ENCODE results near the gene SLN. TPM values are rescaled to one million over a fixed set of nuclear protein-coding genes. Genes with fewer than 3 reads are reported as not detected.
A peak's percentile ranks its signal among the peaks of the same experiment; 100 is the strongest.

Gene SLN
- total RNA-seq, 1 donor from 2014 or later = not detected

DNA sequence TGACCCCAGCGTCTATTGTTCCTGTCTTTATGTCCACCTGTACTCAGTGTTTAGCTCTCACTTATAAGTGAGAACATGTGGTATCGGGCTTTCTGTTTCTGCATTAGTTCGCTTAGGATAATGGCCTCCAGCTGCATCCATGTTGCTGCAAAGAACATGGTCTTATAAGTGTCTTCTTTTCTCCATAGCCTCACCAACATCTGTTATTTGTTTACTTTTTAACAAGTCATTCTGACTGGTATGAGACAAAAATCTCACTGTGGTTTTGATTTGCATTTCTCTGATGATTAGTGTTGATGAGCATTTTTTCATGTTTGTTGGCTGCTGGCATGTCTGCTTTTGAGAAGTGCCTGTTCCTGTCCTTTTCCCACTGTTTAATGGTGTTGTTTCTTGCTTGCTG lies 21.7 kb upstream of the SLN start:
- no peaks in the 10 kb centered on the region for H3K36me3 ChIP-seq
- no peak overlapping the region for H2AFZ ChIP-seq (replicated peaks)

DNA sequence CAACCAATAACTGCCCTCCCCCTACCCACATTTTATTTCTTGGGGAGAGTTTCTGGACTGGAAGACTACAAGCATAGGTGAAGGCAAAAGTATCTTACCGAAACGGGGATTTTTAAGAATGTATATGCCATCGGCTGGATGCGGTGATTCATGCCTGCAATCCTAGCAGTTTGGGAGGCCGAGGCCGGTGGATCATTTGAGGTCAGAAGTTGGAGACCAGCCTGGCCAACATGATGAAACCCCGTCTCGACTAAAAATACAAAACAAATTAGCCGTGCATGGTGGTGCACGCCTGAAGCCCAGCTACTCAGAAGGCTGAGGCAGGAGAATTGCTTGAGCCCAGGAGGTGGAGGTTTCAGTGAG lies 20.8 kb upstream of the SLN start:
- H3K9ac ChIP-seq = no peak overlapping the region
- Mint-ChIP-seq H3K27ac (no peak overlapping the region), H3K36me3 (no peaks in the 10 kb centered on the region), H3K9me3 (no peaks in the 10 kb centered on the region), H3K4me1 (no peaks in the 10 kb centered on the region), H3K4me3 (no peak overlapping the region), H3K27me3 (ENCODE audit: insufficient read depth, low read depth) (no peaks in the 10 kb centered on the region)
- no peak overlapping the region for H3K4me3 ChIP-seq
- H3K27me3 ChIP-seq = no peaks in the 10 kb centered on the region
- H3K79me2 ChIP-seq (ENCODE audit: low read depth) = no peaks in the 10 kb centered on the region
- H3K36me3 ChIP-seq = no peaks in the 10 kb centered on the region
- DNase-seq (ENCODE audit: low spot score) = no peak
- H3K9me3 ChIP-seq (ENCODE audit: low read depth) = no peaks in the 10 kb centered on the region
- no peak overlapping the region for H3K4me2 ChIP-seq
- no peak for TF ChIP-seq EZH2 (IDR thresholded peaks at IDR 0.05)
- no peak overlapping the region for H2AFZ ChIP-seq (replicated peaks)
- no peaks in the 10 kb centered on the region for H3K4me1 ChIP-seq
- no peak overlapping the region for H3K27ac ChIP-seq
- no peaks in the 10 kb centered on the region for H4K20me1 ChIP-seq (ENCODE audit: low read depth)
- no peaks in the 10 kb centered on the region for H3F3A ChIP-seq (ENCODE audit: low read depth)

More for the DNA sequence above, 21.7 kb upstream of the SLN start:
- Mint-ChIP-seq H3K27ac (no peak overlapping the region), H3K4me1 (no peaks in the 10 kb centered on the region), H3K9me3 (no peaks in the 10 kb centered on the region), H3K4me3 (no peak overlapping the region), H3K27me3 (ENCODE audit: insufficient read depth, low read depth) (no peaks in the 10 kb centered on the region), H3K36me3 (no peaks in the 10 kb centered on the region)
- H3K9ac ChIP-seq = no peak overlapping the region
- H3K4me2 ChIP-seq = no peak overlapping the region
- no peak for TF ChIP-seq EZH2phosphoT487 (IDR thresholded peaks at IDR 0.05)
- no peaks in the 10 kb centered on the region for H3K79me2 ChIP-seq (ENCODE audit: low read depth)
- no peaks in the 10 kb centered on the region for H3K4me1 ChIP-seq
- H3F3A ChIP-seq (ENCODE audit: low read depth) = no peaks in the 10 kb centered on the region
- H3K9me3 ChIP-seq (ENCODE audit: low read depth) = no peaks in the 10 kb centered on the region
- no peak for DNase-seq (ENCODE audit: low spot score)
- no peaks in the 10 kb centered on the region for H3K27me3 ChIP-seq
- H4K20me1 ChIP-seq (ENCODE audit: low read depth) = no peaks in the 10 kb centered on the region
- no peak overlapping the region for H3K4me3 ChIP-seq
- no peak overlapping the region for H3K27ac ChIP-seq

DNA sequence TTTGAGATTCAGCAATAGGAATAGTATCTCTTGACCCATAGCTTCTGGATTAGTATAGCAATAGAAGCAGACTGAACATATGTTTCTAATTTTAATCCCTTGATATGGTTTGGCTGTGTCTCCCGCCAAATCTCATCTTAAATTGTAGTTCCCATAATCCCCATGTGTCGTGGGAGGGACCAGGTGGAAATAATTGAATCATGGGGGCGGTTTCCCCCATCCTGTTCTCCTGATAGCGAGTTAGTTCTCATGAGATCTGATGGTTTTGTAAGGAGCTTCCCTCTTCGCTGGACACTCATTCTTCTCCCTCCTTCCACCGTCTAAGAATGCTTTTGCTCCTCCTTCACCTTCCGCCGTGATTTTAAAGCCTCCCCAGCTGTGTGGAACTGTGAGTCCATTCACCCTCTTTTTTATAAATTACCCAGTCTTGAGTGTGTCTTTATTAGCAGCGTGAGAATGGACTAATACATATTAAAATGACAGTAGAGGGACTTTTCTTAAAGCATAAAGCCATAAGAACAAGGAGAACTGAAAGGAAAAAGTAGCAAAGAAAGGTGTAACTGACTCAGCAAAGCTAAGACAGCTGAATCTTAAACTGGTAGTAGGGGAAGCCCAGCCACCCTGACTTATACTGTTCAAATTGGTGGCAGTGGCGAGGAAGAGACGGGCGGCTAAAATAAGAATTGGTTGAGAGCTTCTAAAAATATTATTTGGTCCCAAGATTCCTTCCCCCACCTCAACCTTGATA lies 20.3 kb upstream of the SLN start:
- Histone ChIP-seq H3K27me3 (no peaks in the 10 kb centered on the region), H3K9ac (no peak overlapping the region), H3K36me3 (no peaks in the 10 kb centered on the region), H3K4me1 (no peaks in the 10 kb centered on the region), H2AFZ (replicated peaks) (peak overlapping the region; percentile 20), H3K4me3 (no peak overlapping the region), H3F3A (ENCODE audit: low read depth) (no peaks in the 10 kb centered on the region), H3K27ac (no peak overlapping the region), H3K79me2 (ENCODE audit: low read depth) (no peaks in the 10 kb centered on the region), H3K9me3 (ENCODE audit: low read depth) (no peaks in the 10 kb centered on the region), H3K4me2 (no peak overlapping the region), H4K20me1 (ENCODE audit: low read depth) (no peaks in the 10 kb centered on the region)
- H3K36me3 Mint-ChIP-seq = no peaks in the 10 kb centered on the region
- no peaks in the 10 kb centered on the region for H3K4me1 Mint-ChIP-seq
- H3K9me3 Mint-ChIP-seq = no peaks in the 10 kb centered on the region
- no peak for TF ChIP-seq EZH2 (IDR thresholded peaks at IDR 0.05)
- TF ChIP-seq EZH2phosphoT487 (IDR thresholded peaks at IDR 0.05) = no peak
- TF ChIP-seq, protein P1, sequence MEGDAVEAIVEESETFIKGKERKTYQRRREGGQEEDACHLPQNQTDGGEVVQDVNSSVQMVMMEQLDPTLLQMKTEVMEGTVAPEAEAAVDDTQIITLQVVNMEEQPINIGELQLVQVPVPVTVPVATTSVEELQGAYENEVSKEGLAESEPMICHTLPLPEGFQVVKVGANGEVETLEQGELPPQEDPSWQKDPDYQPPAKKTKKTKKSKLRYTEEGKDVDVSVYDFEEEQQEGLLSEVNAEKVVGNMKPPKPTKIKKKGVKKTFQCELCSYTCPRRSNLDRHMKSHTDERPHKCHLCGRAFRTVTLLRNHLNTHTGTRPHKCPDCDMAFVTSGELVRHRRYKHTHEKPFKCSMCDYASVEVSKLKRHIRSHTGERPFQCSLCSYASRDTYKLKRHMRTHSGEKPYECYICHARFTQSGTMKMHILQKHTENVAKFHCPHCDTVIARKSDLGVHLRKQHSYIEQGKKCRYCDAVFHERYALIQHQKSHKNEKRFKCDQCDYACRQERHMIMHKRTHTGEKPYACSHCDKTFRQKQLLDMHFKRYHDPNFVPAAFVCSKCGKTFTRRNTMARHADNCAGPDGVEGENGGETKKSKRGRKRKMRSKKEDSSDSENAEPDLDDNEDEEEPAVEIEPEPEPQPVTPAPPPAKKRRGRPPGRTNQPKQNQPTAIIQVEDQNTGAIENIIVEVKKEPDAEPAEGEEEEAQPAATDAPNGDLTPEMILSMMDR (IDR thresholded peaks at IDR 0.05) = no peak
- H3K27me3 Mint-ChIP-seq (ENCODE audit: insufficient read depth, low read depth) = no peaks in the 10 kb centered on the region
- H3K4me3 Mint-ChIP-seq = no peak overlapping the region
- no peak overlapping the region for H3K27ac Mint-ChIP-seq
- DNase-seq (ENCODE audit: low spot score) = no peak

DNA sequence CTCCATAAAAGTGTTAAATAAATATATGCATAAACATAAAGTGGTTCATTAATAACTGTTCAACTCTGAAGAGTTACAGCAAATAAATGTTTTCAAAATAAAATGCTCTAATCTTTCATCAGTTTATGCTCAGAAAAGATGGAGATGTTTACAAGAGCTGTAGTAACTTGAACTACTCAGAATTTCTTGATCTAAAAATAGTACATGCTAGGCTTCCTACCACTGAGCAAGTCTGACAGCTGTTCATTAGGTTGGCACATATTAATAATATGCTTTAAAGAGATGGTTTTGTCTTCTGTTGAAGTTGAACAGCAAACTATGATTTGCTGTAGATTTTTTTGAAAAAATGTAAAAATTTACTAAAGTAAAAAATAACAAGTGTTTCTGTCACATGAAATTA lies 10.8 kb upstream of the SLN start:
- Histone ChIP-seq H3F3A (ENCODE audit: low read depth) (no peaks in the 10 kb centered on the region), H3K27ac (no peak overlapping the region), H3K4me2 (no peak overlapping the region), H3K27me3 (peaks cover 9% of the 10 kb centered on the region), H2AFZ (replicated peaks) (no peak overlapping the region), H3K36me3 (no peaks in the 10 kb centered on the region), H3K9me3 (ENCODE audit: low read depth) (no peaks in the 10 kb centered on the region), H3K4me1 (no peaks in the 10 kb centered on the region), H3K79me2 (ENCODE audit: low read depth) (no peaks in the 10 kb centered on the region), H4K20me1 (ENCODE audit: low read depth) (no peaks in the 10 kb centered on the region), H3K4me3 (no peak overlapping the region), H3K9ac (no peak overlapping the region)
- H3K36me3 Mint-ChIP-seq = no peaks in the 10 kb centered on the region
- H3K4me3 Mint-ChIP-seq = no peak overlapping the region
- DNase-seq (ENCODE audit: low spot score) = no peak
- H3K27ac Mint-ChIP-seq = no peak overlapping the region
- H3K4me1 Mint-ChIP-seq = peaks cover 14% of the 10 kb centered on the region
- H3K27me3 Mint-ChIP-seq (ENCODE audit: insufficient read depth, low read depth) = no peaks in the 10 kb centered on the region
- peaks cover 3% of the 10 kb centered on the region for H3K9me3 Mint-ChIP-seq
- no peak for TF ChIP-seq EZH2phosphoT487 (IDR thresholded peaks at IDR 0.05)

DNA sequence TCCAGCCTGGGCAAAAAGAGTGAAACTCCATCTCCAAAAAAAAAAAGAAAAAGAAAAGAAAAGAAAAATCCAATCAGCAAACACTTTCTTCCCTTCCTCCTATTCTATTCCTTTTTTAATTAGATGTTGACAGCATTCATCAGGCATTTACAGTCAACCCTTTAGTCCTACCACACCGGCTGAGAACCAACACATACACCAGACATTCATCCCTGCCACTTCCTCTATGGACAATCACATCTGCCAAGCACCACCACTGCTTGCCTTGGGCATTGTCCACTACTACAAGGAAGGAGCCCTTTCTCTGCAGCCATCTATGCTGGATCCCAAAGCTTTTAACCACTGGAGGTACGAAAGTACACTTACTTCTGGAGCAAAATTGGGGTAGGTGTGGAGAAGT lies 9.4 kb upstream of the SLN start:
- no peaks in the 10 kb centered on the region for H3K36me3 Mint-ChIP-seq
- H3K27ac ChIP-seq = no peak overlapping the region
- H3K9ac ChIP-seq = no peak overlapping the region
- no peak overlapping the region for H3K4me2 ChIP-seq
- H3K27me3 ChIP-seq = peaks cover 9% of the 10 kb centered on the region
- TF ChIP-seq EZH2 (IDR thresholded peaks at IDR 0.05) = no peak
- TF ChIP-seq EZH2phosphoT487 (IDR thresholded peaks at IDR 0.05) = no peak
- TF ChIP-seq, protein P1 (IDR thresholded peaks at IDR 0.05) = no peak
- no peaks in the 10 kb centered on the region for H3K36me3 ChIP-seq
- H3K4me1 Mint-ChIP-seq = peaks cover 14% of the 10 kb centered on the region
- no peak overlapping the region for H2AFZ ChIP-seq (replicated peaks)
- no peaks in the 10 kb centered on the region for H3F3A ChIP-seq (ENCODE audit: low read depth)
- no peaks in the 10 kb centered on the region for H4K20me1 ChIP-seq (ENCODE audit: low read depth)
- DNase-seq (ENCODE audit: low spot score) = no peak
- no peaks in the 10 kb centered on the region for H3K79me2 ChIP-seq (ENCODE audit: low read depth)
- no peak overlapping the region for H3K4me3 Mint-ChIP-seq
- no peak overlapping the region for H3K27ac Mint-ChIP-seq
- no peak overlapping the region for H3K4me3 ChIP-seq
- H3K9me3 ChIP-seq (ENCODE audit: low read depth) = no peaks in the 10 kb centered on the region
- peaks cover under 1% of the 10 kb centered on the region for H3K27me3 Mint-ChIP-seq (ENCODE audit: insufficient read depth, low read depth)
- H3K9me3 Mint-ChIP-seq = peaks cover 3% of the 10 kb centered on the region
- H3K4me1 ChIP-seq = no peaks in the 10 kb centered on the region
